ENCODE results near the gene ARPP21.
"Not testable (repeated sequence)": the region's sequence is repeated elsewhere in the genome, so short reads cannot be mapped to it uniquely, and the experiment has no call there.

ARPP21 gene

GRCh38 chr3:35785234-35785888 lies 146.0 kb downstream of the ARPP21 start:
- DNase-seq = no peak

- DNase-seq = no peak
Observed at GRCh38 chr3:35787936-35788335, 148.6 kb downstream of the ARPP21 start.

DNA sequence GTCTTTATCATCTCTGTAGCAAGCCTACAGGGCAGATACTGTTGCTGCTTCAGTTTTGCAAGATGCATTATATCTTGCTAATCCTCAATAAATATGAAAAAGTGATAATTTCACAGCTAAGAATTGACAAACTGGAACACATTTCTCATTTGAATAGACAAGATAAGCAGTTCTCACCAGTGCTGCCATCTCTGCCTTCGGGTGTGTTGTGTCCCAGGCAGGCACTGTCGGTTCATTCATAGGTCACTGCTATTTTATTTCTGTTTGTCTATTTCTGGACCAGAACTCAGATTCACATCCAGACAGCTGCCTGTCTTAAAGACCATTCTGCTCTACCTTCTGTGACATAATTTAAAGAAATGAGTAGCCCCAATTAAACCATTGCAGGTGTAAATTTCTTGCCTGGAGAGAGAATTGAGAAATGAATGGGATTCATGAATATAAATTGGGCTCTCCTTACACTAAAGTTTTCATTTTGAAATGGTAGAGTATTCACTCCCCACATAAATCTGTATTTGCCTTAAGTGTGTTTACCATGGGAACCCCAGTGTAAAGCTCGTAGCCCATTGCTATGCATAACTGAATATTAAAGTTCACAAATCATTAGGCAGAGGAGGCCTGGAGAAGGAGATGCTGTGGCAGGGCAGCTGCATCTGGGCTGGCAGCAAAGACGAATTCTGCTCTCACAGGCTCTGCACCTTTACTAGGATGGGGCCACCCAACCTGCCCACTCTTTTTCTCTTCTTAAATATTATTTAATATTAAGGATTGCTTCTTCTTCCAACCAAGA lies 149.9 kb downstream of the ARPP21 start:
- DNase-seq = no peak

GRCh38 chr3:35790764-35791163 lies 151.4 kb downstream of the ARPP21 start:
- no peak for DNase-seq

- no peak for DNase-seq
Observed at GRCh38 chr3:35793667-35794066, 154.3 kb downstream of the ARPP21 start.

DNA sequence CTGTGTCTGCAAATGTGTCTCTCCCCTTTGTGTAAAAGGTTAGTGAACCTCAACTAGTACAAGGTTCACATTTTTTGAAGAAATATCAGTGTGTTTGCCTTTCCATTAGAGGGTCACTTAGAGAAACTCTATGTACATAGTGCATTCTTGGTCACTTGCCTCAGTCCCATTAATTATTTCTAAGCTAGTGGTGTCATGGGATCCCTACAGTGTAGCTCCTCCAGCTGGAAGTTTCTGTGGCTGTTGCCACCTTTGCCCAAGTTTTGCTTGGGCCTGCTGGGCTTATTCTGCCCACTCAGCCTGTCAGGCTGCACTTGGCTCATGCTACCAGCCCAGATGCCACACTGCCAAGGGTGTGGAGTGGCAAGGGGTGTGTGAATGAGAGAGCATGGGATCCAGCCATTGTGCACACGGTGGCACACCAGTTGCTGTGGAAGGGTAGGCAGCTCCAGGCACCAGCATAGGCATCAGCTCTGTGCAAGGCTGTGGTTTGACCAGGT lies 161.7 kb downstream of the ARPP21 start:
- DNase-seq = no peak

GRCh38 chr3:35814531-35814930 lies 175.2 kb downstream of the ARPP21 start:
- DNase-seq = no peak

GRCh38 chr3:35815796-35816195 lies 176.5 kb downstream of the ARPP21 start:
- not testable (repeated sequence) for DNase-seq

DNA sequence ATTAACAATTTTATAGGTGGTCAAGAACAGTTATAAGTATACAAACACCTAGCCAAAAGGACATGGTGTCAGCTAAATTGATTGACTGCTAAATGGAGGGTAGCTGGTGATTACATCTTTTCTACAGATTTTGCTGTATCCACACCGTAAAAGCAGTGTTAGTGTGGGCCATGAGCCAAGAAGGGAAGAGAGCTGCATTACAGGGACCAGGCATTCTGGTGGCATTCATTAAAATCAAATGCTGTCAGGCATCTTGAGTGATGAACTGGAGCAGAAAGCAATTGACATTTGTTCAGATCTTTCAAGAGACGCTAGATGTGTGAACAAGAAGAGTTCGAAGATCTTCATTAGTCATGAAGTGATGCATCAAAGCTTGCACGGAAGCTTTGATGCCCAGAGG lies 177.9 kb downstream of the ARPP21 start:
- no peak for DNase-seq

GRCh38 chr3:35832140-35832571 lies 192.8 kb downstream of the ARPP21 start:
- no peak for DNase-seq

Measured in GDM1 (cell line).